NCI-H2171 (cell line): ENCODE results near the gene RCOR2.

Experiments
- DNase-seq: peaks from one replicate; lab custom pipeline; 2025; lab: John Stamatoyannopoulos, UW

Gene RCOR2

GRCh38 chr11:63907063-63907462 is 9.9 kb downstream of the RCOR2 start:
- no peak for DNase-seq

- DNase-seq = no peak
Observed at GRCh38 chr11:63906585-63906984, 10.4 kb downstream of the RCOR2 start.

- no peak for DNase-seq
Observed at GRCh38 chr11:63906087-63906486, 10.9 kb downstream of the RCOR2 start.

GRCh38 chr11:63905179-63905578 is 11.8 kb downstream of the RCOR2 start:
- no peak for DNase-seq

- no peak for DNase-seq
Observed at GRCh38 chr11:63904743-63905142, 12.2 kb downstream of the RCOR2 start.

GRCh38 chr11:63903884-63904283 is 13.1 kb downstream of the RCOR2 start:
- no peak for DNase-seq

GRCh38 chr11:63901660-63902059 is 15.3 kb downstream of the RCOR2 start:
- no peak for DNase-seq

GRCh38 chr11:63897459-63898146 is 19.4 kb downstream of the RCOR2 start:
- no peak for DNase-seq

GRCh38 chr11:63896071-63896470 is 20.9 kb downstream of the RCOR2 start:
- no peak for DNase-seq

- no peak for DNase-seq
Observed at GRCh38 chr11:63893355-63893754, 23.6 kb downstream of the RCOR2 start.

GRCh38 chr11:63892228-63892627 is 24.7 kb downstream of the RCOR2 start:
- no peak for DNase-seq

- DNase-seq = no peak
Observed at GRCh38 chr11:63890368-63890767, 26.6 kb downstream of the RCOR2 start.

GRCh38 chr11:63889344-63889743 is 27.6 kb downstream of the RCOR2 start:
- DNase-seq = no peak

- peak; percentile 63 for DNase-seq
Observed at GRCh38 chr11:63888170-63889086, 28.5 kb downstream of the RCOR2 start.

- DNase-seq = no peak
Observed at GRCh38 chr11:63887386-63887999, 29.5 kb downstream of the RCOR2 start.

GRCh38 chr11:63884196-63884932 is 32.6 kb downstream of the RCOR2 start:
- no peak for DNase-seq

GRCh38 chr11:63883791-63884190 is 33.2 kb downstream of the RCOR2 start:
- no peak for DNase-seq

- no peak for DNase-seq
Observed at GRCh38 chr11:63882555-63883242, 34.3 kb downstream of the RCOR2 start.

- DNase-seq = no peak
Observed at GRCh38 chr11:63880403-63880790, 36.6 kb downstream of the RCOR2 start.

GRCh38 chr11:63879598-63880402 is 37.2 kb downstream of the RCOR2 start:
- DNase-seq = peak; percentile 38
